Stimulated activated CD4-positive, alpha-beta T cell treated with anti-CD3 and anti-CD28 coated beads, Interleukin-4, amount 100 ng/mL, for 24 hours (primary cell): Measurements from ENCODE around the gene ESPNL.

Experiments used
- DNase-seq: peaks from one replicate; pipeline ENCODE4 v3.0.0-alpha.2; 2020

ESPNL gene

DNA sequence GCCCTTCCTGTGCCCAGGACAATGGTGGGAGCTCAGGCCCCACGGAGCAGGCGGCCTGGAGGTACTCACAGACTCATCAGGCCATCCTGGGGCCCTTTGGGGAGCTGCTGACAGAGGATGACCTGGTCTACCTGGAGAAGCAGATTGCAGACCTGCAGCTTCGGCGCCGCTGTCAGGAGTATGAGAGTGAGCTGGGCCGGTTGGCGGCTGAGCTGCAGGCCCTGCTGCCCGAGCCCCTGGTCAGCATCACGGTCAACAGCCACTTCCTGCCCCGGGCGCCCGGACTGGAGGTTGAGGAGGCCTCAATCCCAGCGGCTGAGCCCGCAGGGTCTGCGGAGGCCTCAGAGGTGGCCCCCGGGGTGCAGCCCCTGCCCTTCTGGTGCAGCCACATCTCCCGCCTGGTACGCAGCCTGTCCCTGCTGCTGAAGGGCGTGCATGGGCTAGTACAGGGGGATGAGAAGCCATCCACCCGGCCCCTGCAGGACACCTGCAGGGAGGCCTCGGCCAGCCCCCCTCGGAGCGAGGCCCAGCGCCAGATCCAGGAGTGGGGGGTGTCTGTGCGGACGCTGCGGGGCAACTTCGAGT lies 30.1 kb downstream of the ESPNL start:
- DNase-seq: no peak

DNA sequence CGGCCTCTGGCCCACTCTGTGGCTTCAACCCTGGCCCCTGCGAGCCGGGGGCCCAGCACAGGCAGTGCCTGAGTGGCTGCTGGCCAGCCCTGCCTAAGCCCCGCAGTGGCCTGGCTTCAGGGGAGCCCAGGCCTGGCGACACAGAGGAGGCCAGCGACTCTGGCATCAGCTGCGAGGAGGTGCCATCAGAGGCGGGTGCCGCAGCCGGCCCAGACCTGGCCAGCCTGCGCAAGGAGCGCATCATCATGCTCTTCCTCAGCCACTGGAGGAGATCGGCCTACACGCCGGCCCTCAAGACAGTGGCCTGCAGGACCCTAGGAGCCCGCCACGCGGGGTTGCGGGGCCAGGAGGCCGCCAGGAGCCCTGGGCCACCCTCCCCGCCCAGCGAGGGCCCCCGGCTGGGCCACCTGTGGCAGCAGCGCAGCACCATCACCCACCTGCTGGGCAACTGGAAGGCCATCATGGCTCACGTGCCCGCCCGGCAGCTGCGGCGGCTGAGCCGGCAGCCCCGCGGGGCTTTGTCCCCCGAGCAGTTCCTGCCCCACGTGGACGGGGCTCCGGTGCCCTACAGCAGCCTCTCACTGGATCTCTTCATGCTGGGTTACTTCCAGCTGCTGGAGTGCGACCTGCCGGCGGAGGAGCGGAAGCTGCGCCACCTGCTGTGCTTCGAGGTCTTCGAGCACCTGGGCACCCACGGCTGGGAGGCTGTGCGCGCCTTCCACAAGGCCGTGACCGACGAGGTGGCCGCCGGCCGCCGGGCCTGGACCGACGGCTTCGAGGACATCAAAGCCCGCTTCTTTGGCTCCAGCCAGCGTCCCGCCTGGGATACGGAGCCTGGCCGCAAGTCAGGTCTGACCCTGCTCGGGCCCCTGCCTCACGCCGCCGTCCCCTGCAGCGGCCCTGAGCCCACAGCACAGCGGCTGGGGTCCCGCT lies 30.8 kb downstream of the ESPNL start:
- no peak for DNase-seq

DNA sequence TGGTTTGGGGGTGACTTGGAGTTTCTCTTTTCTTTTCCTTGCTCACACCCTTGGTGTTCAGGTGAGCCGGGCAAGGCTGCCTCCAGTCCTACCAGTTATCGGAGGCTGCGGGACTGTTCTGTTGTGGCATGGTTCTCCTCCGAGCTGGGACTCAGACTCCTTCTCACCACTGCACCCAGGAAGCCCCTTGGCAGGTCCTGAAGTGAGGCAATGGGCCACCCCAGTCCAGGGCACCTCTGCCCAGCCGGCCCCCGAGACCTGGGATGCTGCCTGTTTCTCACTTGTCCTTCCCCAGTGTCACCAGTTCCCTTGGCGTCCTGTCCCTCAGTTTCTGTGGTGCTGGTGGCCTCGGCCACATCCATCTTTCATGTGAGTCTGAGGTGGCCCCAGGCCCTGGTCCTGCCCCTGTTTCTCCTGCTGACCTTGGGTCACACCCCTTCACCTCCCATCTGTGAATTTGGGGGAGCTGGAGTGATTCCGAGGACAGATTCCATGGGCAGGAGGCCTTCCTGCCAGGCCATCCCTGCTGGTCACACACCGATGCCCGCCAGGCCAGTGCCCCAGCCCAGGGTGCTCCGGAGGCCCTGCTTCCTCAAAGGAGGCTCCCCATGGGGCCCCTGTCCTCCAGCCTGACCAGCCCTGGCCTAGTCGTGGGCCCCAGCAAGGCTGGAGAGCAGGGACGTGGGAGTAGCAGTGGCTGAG lies 31.8 kb downstream of the ESPNL start:
- no peak for DNase-seq

DNA sequence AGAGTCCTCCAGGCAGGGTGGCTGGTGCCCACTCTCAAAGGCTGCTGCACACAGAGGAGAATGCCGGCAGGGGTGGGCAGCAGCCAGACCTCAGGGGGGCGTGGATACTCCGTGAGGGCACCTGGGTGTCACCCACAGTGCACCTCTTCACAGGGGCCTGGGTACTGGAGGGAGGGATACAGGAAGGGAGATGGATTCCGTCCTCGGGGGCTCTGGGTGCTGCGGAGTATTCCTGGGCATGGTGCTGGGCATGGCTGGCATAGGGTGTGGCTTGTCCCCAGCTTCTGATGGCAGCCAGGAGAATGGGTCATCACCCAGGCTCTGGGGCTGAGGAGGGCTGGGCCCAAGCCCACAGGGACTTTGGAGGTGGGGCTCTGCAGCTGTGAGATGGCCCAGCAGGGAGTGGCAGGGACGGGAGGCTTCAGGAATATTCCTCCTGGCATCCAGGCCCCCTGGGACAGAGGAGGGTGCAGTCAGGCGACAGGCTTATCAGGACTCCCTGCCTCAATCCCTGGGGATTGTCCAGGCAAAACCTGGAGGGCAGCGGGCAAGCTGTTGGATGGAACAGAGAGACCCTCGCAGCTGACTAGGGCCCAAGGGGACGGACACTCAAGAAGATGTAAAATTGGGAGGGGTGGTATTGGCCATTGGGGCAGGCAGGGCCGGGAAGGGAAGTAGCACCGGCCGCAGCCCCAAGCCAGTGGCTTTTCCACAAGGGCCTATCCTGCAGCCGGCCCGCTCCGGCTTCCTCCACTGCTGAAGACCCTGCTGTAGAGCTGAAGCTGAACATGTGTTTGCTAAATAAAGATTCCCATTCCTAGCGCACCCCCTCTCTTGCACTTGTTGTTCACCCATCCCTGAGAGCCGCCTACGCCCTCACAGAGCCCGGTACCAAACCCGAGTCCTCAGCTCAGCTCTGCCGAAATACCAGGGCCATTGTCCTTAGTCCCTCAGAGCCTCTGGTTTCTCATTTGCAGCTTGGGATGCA lies 32.6 kb downstream of the ESPNL start:
- no peak for DNase-seq

DNA sequence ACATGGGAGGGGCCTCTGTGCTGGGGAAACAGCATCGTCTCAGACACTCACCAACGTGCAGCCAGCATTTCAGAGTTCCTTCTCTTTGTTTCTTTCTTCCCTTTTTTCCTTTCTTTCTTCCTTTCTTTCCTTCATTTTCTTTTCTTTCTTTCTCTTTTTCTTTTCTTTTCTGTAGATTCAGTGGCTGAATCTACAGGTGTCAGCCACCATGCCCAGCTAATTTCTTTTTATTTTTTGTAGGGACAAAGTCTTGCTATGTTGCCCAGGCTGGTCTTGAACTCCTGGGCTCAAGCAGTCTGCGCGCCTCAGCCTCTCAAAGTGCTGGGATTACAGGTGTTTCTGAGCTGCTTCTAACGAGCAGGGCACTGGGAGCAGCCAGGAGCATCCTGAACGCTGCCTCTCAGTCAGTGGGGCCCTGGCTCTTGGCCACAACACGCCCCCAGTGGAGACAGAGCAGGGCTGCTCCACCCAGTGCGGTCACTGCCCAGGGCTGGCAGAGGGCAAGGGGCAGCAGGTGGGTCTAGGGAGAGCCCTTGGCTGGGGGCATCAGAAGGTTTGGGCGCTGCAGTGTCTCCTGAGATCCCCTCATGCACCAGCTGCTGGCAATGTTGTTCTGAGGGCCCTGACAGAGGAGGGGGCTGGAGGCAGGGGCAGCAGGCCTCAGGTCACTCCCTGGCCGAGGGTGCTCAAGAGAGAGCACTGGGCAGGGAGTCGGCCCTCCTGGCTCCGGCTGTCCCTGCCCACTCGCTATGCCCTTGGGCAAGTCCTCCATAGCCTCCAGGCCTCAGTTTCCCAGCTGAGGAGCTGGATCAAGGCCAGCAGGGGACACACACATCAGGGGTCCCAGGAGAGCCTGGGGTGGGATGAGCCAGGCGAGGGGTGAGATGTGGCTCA lies 33.6 kb downstream of the ESPNL start:
- no peak for DNase-seq

DNA sequence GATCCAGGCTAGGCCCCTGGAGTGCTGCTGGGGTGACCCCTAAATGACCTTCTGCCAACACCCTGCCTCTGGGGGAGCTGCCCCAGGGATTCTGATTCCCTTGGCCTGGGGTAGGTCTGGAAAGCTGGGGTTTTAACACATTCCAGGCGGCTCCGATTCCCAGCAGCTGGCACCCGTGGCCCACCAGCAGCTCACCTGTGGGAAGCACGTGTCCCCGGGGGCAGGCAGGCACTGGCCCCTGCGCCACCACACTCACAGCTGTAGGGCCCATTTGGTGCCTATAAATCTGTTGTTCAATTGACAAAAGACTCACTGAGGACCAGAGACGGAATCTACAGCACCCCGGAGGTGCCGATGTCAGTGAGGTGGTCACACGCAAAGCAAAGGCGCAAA lies 34.2 kb downstream of the ESPNL start:
- no peak for DNase-seq

DNA sequence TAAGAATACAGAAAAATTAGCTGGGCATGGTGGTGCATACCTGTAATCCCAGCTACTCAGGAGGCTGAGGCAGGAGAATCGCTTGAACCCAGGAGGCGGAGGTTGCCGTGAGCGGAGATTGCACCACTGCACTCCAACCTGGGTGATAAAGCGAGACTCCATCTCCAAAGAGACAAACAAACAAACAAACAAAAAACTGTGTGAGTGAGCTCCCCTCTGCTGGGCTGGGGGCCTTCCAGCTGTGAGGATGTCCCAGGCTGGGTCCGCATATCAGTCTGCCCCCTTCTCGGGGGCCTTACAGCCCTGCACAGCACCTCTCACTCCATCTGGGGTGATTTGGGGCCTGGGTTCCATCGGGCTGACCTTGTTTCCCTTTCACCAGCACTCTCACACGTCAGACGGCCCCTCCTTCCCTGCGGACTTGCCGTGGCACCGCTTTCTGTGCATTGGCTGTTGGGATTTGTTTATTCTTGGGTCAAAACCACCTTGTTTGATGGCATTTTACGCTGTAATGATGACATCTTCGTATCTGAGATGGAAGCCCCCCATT lies 35.5 kb downstream of the ESPNL start:
- DNase-seq: no peak

DNA sequence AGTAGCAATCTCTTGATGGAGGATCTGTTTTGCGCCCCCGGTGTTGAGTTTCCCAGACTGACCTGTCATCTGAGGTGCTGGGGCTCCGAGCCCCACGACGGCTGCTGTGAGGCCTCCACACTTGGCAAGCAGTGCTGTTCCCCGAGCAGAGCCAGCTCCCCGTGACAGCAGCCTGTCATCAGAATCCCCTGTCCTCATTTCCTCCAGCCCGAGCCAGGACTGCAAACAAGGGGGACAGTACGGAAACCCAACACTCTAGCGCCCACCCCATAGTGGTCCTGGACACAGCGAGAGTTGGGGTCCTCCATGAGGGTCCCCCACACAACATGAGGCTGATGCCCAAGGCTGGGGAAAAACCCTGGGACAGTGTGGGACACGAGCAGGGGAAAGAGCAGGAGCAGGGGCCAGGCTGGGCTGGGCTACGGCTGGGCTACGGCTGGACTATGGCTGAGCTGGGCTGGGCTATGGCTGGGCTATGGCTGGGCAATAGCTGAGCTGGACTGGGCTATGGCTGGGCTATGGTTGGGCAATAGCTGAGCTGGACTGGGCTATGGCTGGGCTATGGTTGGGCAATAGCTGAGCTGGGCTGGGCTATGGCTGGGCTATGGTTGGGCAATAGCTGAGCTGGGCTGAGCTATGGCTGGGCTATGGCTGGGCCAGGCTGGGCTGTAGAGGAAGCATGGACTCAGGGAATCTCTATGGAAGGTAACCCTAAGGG lies 36.8 kb downstream of the ESPNL start:
- no peak for DNase-seq

DNA sequence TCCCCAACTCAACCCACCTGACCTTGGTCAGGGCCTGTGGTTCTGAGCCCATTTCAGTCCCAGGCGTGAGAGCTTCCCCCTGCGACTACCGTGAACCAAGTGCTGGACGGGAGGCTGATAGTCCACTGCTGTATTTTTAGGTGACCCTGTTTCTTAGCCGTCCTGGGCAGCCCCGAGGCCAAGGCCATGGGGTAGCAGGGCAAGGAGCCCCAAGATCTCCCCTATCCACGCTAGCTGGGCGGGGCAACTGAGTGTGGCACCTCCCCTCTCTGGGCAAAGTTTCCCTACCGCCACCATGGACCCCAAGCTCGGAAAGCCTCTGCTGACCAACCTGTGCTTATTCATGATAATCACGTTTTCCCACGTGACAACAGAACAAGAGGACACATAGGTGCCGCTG lies 37.7 kb downstream of the ESPNL start:
- no peak for DNase-seq

DNA sequence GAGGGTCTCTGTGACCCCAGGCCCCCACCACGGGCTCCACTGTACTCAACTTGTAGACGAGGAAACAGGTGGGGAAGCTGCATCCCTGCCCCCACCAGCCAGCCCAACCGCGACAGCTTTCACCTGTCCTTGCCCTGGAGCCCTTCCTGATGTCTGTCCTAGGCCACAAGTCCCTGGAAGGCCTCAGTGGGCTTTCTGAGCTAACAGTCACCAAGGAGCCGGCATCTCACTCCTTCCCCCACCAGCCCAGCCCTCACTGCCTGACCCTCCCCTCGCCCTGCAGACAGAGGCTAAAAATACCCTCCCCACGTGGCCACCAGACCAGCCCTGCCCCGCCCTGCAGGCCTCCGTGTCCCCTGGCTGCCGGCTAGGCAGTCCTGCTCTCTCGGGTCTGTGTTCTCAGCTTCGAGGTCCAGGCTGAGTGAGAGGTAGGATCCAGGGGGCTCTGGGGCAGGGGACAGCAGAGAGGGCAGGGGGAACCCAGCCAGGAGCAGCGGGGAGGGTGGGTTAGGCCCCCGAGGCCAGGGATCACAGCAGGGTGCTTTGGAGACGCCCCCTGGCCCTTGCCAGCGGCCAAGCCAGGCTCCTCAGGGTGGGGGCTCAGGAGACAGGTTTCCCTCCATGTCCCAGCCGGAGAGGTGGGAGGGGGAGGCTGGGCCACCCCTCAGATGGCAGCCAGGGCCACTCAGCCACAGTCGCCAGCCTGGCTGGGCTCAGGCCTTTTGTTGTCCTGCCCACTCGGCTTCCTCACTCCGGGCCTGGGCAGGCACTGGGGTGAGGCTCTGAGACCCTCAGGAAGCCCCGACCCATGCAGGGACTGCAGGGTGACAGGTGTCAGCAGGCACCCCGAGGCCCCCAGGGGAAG lies 38.4 kb downstream of the ESPNL start, which contains the start of gene KLHL30:
KLHL30 (plus strand) TSS at position 338 of the 865 bp plus-strand sequence. CDS start 2,087 bp downstream, outside the sequence.
- DNase-seq: no peak

DNA sequence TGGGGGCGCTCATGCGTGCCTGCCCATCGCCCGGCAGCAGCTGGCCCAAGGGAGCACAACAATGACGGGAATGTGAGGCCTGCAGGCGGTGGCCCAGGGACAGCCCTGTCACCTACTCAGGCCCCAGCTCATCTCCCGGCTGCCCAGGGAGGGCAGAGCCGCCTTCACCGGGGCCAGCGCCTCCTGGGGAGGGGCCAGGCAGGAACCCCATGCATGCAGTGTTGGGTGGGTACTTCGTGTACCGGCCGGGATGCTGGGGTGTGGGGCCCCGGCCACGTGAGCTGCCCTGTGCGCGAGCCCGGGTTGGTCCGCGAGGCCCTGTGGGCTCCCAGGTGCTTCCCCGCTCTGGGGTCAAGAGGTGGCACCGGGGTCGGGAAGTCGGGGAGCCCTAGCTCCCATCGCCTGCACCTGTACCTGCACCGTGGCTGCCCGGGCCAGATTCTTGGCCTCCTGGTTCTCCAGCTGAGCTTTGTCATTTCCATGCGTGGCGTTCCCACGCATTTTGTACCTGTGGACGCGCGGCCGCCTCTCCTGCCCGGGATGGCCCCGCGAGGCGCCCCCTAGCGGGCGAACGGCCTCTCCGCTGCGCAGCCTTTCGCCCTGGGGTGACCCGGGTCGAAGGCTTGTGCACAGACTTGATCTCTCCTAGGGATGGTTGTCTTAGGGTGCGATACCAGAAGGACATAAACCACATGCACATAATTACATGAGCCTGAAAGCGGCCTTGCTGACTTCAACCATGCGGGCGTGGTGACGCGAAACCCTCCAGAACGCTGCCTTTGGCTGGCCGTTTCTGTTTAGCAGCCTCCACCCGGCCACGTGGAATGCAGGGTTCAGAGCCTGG lies 39.3 kb downstream of the ESPNL start:
- DNase-seq: peak; percentile 24

DNA sequence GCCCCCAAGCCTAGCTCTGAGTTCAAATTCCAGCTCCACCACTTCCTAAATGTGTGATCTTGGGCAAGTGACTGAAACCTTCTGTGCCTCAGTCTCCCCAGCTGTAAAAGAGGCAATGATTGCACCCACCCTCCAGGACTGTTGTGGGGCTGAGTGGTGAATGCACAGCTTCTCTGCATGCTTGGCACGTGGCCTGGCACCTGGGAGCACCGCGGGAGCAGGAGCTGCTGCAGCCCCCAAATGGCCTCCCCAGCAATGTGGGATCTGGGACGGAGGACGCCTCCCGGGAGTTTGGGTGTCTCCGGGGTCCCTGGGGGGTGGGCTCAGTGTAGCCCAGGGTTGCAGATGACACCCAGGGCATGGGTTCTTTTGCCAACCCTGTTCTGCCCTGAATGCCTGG lies 39.9 kb downstream of the ESPNL start:
- DNase-seq: no peak

DNA sequence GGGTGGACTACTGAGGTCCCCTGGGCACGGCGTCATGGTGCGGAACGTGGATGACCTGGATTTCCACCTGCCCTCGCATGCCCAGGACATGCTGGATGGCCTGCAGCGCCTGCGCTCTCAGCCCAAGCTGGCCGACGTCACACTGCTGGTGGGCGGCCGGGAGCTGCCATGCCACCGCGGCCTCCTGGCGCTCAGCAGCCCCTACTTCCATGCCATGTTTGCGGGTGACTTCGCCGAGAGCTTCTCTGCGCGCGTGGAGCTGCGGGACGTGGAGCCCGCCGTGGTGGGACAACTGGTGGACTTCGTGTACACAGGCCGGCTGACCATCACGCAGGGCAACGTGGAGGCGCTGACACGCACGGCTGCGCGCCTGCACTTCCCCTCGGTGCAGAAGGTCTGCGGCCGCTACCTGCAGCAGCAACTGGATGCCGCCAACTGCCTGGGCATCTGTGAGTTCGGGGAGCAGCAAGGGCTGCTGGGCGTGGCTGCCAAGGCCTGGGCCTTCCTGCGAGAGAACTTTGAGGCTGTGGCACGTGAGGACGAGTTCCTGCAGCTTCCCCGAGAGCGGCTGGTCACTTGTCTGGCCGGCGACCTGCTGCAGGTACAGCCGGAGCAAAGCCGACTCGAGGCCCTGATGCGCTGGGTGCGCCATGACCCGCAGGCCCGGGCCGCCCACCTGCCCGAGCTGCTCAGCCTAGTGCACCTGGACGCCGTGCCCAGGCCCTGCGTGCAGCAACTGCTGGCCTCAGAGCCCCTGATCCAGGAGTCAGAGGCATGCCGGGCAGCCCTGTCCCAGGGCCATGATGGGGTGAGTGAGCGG lies 40.8 kb downstream of the ESPNL start:
- DNase-seq: no peak

DNA sequence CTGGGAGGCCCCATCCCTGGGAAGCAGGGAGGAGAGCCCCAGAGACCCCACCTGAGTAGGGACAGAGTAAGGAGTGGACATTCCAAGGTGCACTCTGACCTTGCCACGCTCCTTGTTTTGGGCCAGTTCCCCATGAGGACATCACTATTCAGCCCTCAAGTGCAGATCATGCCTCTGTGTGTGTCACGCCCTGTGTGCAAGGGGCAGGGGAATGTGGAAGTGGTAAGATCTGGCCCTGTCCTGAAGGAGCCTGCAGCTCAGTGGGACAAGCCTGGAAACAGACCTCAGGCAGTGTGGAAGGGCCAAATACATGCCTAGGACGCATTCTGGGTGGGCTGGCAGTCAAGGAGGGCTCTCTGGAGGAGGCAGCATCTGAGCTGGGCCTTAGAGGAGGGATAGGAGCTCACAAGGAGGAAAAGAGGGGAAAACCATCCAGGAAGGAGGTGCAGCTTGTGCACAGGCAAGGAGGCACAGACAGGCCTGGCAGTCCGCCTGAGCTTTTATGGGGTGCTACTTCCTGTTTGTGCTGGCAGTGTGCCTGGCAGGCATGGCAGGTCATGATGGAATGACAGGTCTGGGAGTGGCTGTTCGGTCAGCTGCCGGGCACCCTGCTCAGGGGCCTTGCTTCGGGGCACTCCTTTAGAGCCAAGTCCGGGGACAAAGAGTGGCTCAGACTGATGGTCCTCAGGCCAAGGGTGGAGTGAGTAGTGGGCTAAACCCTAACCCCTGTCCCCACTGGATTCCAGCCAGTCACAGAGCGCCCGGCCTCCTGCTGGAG lies 41.6 kb downstream of the ESPNL start:
- DNase-seq: no peak

DNA sequence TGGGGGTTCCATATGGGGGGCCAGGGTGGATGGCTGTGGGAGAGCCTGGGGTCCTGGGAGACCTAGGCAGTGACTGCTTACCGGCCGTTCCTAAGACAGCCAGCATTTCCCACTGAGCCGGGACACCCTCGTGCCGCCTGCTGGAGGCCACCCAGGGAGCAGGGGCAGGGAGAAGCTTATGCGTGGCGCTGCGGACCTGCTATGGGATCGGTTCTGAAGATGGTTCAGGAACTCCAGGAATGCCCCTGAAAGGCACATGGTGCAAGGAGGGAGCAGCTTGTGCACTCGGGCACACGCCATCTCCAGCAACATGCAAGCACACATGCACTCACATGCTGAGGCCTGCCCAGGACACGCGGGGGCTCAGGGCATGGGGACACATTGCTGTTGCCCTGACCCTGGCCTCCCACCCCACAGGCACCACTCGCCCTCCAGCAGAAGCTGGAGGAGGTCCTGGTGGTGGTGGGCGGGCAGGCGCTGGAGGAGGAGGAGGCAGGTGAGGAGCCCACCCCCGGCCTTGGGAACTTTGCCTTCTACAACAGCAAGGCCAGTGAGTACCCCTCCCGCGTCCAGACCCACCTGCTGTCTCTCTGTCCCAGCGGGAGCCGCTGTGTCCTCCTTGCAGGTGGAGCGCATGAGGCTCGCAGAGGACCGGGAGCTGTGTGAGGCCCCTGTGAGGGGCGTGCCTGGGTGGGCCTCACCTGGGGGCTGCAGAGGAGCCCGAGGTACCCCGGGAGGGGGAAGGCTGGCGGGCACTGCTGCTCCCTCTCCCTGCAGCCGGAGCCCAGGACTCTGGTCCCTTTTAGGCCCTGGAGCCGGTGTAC lies 42.5 kb downstream of the ESPNL start:
- no peak for DNase-seq
